A549 (cell line): ENCODE data around the gene KRAS.
"Not testable (repeated sequence)": the region's sequence is repeated elsewhere in the genome, so short reads cannot be mapped to it uniquely, and the experiment has no call there.

Source experiments
- BHLHE40 ChIP-seq: IDR thresholded peaks from 2 replicates; pipeline ENCODE4 v1.6.1; 2012; ENCODE audit warnings: low read depth, low read length, inconsistent platforms
- CHD2 ChIP-seq: fragments of 150-350 bp; IDR thresholded peaks from 2 replicates; pipeline ENCODE4 v1.6.1; 2014; ENCODE audit warnings: low read length; ENCODE audit not compliant: partially characterized antibody
- CTCF ChIP-seq: fragments of >200 bp; sonication (Bioruptor Twin); formaldehyde crosslinking; IDR thresholded peaks from 3 replicates; pipeline ENCODE4 v1.5.1; 2016
- EP300 ChIP-seq, 2 experiments: fragments of >200 bp; sonication (Bioruptor Twin); formaldehyde crosslinking; IDR thresholded peaks; 2 replicates in 1 of 2; 3 replicates in 1 of 2; pipeline ENCODE4 v1.6.1; 2016 to 2017
- ESRRA ChIP-seq: fragments of 150-350 bp; IDR thresholded peaks from 2 replicates; pipeline ENCODE4 v1.6.1; 2014; ENCODE audit warnings: mild to moderate bottlenecking, low read length, borderline replicate concordance
- HMGXB4 ChIP-seq: fragments of 250-450 bp; sonication (Bioruptor Pico); IDR thresholded peaks from 2 replicates; pipeline ENCODE4 v1.5.0; 2021; ENCODE audit warnings: mild to moderate bottlenecking, moderate library complexity, borderline replicate concordance
- JUN ChIP-seq, 2 experiments: fragments of >200 bp; sonication (Bioruptor Twin); formaldehyde crosslinking; IDR thresholded peaks; 2 replicates in 1 of 2; 3 replicates in 1 of 2; pipeline ENCODE4 v1.6.1; 2016 to 2017
- MAFK ChIP-seq: fragments of 450-650 bp; IDR thresholded peaks from 2 replicates; pipeline ENCODE4 v1.6.1; 2014; ENCODE audit not compliant: partially characterized antibody
- MAZ ChIP-seq: fragments of 150-350 bp; IDR thresholded peaks from 2 replicates; pipeline ENCODE4 v1.6.1; 2014; ENCODE audit warnings: antibody characterized with exemption, low read depth, low read length, borderline replicate concordance
- POLR2A ChIP-seq: IDR thresholded peaks from 2 replicates; pipeline ENCODE4 v1.6.1; 2012; ENCODE audit warnings: mild to moderate bottlenecking, low read length
- RAD21 ChIP-seq, 2 experiments: fragments of >200 bp in 1 of 2; sonication (Bioruptor Twin) in 1 of 2; formaldehyde crosslinking in 1 of 2; IDR thresholded peaks in 1 of 2; conservative IDR thresholded peaks in 1 of 2; 2 replicates in 1 of 2; 3 replicates in 1 of 2; pipeline ENCODE4 v1.6.1; 2012 to 2018; ENCODE audit warnings: inconsistent platforms in 1 of 2
- ZSCAN20 ChIP-seq: fragments of 250-450 bp; sonication (Bioruptor Pico); IDR thresholded peaks from 2 replicates; pipeline ENCODE4 v1.8.0; 2022; ENCODE audit warnings: mild to moderate bottlenecking, moderate library complexity
- TF ChIP-seq, protein P1 (sequence below): fragments of 450-650 bp; IDR thresholded peaks from 2 replicates; pipeline ENCODE4 v1.6.1; 2014; ENCODE audit warnings: antibody characterized with exemption

DNA sequence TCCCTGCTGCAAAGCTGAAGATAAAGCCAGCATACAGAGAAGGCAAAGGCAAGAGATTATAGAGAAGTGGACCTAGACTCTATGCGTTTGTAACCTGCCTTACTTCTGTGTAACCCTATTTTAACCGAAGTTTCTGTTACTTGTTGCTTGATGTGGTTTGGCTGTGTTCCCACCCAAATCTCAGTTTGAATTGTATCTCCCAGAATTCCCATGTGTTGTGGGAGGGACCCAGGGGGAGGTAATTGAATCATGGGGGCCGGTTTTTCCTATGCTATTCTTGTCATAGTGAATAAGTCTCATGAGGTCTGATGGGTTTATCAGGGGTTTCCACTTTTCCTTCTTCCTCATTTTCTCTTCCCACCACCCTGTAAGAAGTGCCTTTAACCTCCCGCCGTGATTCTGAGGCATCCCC is 42.1 kb upstream of the KRAS start:
- TF ChIP-seq EP300 (IDR thresholded peaks at IDR 0.05); CTCF; POLR2A; JUN (IDR thresholded peaks at IDR 0.05); ESRRA; ZSCAN20; CHD2; RAD21 (conservative IDR thresholded peaks at IDR 0.05 in 1 of 2, IDR thresholded peaks at IDR 0.05 in 1 of 2); MAZ; BHLHE40; HMGXB4 (CRISPR knock-in tag); MAFK: not testable (repeated sequence)
- TF ChIP-seq, protein P1, sequence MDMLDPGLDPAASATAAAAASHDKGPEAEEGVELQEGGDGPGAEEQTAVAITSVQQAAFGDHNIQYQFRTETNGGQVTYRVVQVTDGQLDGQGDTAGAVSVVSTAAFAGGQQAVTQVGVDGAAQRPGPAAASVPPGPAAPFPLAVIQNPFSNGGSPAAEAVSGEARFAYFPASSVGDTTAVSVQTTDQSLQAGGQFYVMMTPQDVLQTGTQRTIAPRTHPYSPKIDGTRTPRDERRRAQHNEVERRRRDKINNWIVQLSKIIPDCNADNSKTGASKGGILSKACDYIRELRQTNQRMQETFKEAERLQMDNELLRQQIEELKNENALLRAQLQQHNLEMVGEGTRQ = not testable (repeated sequence)
